ENCODE results near the gene MYOZ3.

Gene MYOZ3

DNA sequence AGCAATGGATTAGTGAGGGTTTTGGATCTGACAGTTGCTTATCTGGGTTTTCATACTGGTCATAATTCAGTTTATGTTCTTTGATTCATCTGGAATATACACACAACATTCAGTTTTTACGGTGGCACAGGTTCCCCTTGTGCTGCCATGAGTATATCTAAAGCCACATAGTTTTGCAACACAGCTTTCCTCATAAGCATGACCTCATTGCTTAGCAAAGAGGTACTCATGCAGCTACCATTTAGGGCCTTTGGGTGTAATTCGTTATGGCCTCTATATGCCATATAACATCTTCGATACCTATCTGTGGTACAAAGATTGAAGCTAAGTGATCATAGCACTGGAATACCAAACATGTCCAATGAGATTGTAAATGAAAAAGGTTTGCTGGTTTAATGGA lies 42.7 kb downstream of the MYOZ3 start:
- DNase-seq (ENCODE audit: low read depth), result no peak

GRCh38 chr5:150706776-150707390 lies 45.8 kb downstream of the MYOZ3 start:
- DNase-seq (ENCODE audit: low read depth), result no peak

DNA sequence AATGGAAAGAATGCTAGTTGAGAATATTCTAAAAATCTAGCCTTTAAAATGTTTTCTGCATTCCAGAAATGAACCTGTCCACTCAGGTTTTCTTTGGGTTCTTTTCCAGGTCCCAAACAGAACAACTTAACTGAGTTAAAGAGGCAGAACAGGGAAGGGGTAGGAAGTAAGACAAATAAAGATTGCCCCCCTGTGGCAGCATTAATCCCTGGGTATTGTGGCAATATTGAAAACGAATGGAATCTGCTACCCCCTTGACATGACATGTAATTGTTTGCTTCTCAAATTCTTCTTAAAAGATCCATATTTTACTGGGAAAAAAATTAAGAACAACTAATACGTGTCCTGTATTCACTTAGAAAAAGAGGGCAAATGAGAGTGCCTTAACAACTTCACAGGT lies 49.1 kb downstream of the MYOZ3 start:
- no peak for DNase-seq (ENCODE audit: low read depth)

DNA sequence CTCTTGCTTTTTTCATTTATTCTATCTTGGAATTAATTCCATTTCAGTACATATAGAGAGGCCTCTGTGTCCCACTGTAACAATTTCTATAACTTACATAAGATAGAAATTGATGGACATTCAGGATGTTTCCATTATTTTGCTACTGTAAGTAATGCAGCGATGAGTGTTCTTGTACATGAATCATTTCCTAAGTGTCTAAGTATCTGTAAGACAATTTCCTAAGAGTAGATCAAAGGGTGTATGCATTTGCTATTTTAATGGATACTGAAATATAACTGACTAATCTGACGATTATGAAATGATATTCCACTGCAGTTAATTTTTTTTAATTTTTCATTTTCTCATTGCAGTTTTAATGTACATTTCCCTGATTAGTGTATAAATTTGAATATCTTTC lies 62.8 kb downstream of the MYOZ3 start:
- no peak for DNase-seq (ENCODE audit: low read depth)
